HG02884 (cell line): Measurements from ENCODE around the gene ACKR2.

Source experiments
- ATAC-seq: cut with Tn5 transposase; IDR thresholded peaks from one replicate; pipeline ENCODE4 v1.9.1; 2021; ENCODE audit warnings: mild to moderate bottlenecking, moderate library complexity; ENCODE audit not compliant: unreplicated experiment

The ACKR2 gene

GRCh38 chr3:42884324-42884723, 75.1 kb downstream of the ACKR2 start:
- no peak for ATAC-seq

DNA sequence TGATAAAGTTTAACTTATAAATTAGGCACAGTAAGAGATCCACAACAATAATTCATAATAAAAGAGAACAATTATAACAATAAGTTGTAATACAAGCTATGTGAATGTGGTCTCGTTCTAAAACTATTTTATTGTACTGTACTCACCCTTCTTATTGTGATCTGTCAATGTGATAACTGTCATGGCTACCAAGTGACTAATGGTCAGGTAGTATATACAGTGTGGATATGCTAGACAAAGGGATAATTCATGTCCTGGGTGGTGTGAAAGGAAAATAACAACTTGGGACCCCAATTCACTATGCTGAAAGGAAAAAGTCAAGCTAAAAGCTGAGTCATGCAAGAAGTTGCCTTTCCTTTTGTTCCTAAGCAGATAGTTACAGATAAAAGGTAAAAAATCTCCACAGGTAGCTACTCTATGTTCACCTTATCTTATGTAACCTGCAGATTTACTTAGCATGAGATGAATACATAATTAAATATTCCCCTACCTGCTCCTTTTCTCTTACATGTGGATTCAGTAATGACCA, 77.1 kb downstream of the ACKR2 start:
- no peak for ATAC-seq

DNA sequence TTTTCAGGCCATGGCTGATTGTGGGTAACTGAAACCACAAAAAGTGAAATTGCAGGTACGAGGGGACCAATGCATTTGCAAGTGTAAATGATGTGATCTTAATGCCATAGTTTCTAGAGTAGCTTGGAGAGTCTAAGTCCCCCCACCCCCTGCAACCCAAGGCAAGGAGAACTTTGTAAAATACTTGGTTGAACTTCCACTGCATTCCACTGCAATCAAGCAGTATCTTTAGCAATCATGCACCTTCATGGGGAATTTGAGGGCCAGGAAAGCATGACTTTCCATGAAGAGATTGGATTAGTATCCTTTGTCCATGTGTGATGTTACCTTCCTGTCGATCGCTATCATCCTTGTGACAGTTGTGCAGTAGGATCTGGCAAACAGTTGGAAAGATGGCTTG, 77.8 kb downstream of the ACKR2 start:
- ATAC-seq: no peak

DNA sequence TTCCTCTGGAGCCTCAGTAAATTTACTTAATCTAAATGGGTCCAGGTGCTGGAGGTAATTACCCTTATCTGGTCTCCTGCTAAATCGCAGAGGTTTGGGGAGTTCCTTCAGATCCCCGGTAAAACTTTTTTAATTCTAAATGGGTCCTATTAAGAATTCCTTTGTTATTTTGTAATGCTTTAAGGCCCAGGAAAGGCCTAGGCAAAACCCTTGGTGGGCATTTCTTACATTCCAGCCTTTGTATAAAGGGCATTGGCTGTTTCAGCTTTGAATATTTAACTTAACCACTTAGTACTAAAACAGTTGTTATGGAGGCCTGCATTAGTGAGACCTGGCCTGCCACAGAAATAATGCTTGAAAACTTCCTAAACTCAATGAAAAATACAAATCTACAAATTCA, 81.8 kb downstream of the ACKR2 start:
- ATAC-seq: no peak

DNA sequence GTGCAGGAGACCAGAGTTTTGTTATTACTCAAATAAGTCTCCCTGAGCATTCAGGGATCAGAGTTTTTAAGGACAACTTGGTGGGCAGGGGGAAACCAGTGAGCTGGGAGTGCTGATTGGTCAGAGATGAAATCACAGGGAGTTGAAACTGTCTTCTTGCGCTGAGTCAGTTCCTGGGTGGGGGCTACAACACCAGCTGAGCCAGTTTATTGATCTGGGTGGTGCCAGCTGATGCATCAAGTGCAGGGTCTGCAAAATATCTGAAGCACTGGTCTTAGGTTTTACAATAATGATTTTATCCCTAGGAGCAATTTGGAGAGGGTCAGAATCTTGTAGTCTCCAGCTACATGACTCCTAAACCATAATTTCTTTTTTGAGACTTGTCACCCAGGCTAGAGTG, 82.9 kb downstream of the ACKR2 start:
- no peak for ATAC-seq

DNA sequence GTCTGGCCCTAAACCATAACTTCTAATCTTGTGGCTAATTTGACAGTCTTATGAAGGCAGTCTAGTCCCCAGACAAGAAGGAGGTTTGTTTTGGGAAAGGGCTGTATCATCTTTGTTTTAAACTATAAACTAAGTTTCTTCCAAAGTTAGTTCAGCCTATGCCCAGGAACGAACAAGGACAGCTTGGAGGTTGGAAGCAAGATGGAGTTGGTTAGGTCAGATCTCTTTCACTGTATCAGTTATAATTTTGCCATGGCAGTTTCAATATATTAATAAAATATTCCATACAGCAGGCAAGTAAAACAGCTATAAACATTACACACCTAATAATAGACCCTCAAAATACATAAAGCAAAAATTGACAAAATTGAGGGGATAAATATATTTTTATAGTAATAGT, 83.6 kb downstream of the ACKR2 start:
- ATAC-seq: no peak

- no peak for ATAC-seq
Observed at GRCh38 chr3:42894698-42895579, 85.7 kb downstream of the ACKR2 start.

- ATAC-seq: no peak
Observed at GRCh38 chr3:42895580-42895868, 86.3 kb downstream of the ACKR2 start.

DNA sequence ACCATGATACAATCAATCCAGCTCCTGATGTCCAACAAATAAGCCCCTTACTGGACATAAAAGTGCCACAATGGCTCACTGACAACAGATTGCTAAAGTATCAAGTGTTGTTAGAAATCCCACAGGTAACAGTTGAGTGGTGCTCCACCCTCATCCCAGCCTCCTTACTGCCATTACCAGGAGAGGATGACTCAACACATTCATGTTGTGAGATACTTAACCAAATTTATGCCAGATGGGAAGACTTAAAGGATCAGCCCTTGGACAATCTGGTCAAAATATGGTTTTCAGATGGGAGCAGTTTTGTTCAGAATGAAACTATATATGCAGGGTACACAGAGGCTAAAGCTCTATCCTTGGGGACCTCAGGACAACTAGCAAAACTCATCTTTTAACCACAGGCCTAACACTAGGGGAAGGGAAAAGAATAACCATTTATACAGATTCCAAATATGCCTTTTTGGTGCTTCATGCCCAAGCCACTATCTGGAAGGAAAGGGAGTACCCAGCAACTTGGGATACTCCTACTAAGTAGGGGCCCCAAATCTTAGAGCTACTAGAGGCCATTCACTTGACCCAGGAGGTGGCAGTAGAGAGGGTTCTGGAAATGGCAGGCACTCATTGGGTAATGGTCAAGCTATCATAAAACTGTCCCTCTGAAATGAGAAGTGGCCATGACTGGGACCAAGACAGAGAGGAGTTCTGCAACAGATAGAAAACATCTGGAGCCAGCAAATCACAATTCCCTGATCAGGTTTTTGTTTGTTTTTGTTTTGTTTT, 89.8 kb downstream of the ACKR2 start:
- no peak for ATAC-seq

DNA sequence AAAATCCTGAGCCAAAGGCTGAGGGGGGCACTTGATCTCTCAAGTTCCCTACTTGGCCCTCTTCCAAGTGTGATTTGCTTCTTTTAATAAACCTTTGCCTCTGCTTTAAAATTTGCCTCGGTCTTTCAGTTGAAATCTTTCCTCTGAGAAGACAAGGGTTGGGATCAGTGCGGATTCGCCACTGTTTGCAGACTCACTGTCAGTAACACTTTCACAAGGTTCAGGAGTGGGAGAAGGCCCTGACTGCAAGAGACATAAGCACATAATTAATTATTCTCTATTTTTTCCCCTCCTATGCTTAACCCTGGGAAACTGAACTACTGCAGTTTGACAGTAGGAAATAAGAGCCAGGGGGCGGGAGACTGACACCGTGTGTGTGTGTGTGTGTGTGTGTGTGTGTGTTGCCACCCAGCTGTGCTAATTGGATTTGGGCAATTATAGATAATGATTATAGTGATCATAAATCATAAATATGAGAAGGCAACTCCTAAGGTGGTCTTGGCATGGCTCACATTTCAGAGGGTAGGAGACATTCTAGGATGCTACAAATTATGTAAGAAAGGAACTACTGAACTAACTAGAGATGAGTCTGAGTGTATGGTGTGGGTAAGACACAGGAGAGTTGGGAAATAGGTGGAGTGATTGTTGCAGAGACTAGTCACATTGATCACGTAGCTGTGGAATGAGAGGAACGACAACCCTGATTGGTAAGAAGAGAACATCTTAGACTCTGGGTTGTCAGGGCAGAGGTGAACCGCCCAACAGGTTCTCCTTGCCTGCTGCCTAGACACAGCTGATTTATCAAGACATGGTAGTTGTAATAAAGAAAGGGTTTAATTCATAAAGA, 91.2 kb downstream of the ACKR2 start:
- ATAC-seq: no peak

GRCh38 chr3:42901073-42901415, 91.8 kb downstream of the ACKR2 start:
- no peak for ATAC-seq

DNA sequence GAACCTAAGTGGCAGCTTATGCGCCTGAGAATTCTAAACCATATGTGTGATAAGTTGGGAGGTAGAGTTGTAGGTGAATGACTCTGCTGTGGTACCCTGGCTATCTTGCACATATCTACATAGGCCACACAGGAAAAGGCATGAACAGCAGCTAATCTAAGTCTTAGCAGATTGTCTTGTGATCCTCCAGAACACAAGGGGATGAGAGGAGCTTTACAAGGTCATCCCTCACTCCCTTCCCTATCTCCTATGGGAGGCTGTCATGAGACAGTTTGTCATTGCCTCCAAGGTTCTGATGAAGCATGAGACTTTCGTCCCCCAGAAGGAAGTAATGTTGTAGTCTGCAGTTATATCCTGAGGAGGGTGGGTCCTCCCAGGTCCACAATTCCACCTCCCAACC, 93.0 kb downstream of the ACKR2 start:
- no peak for ATAC-seq

DNA sequence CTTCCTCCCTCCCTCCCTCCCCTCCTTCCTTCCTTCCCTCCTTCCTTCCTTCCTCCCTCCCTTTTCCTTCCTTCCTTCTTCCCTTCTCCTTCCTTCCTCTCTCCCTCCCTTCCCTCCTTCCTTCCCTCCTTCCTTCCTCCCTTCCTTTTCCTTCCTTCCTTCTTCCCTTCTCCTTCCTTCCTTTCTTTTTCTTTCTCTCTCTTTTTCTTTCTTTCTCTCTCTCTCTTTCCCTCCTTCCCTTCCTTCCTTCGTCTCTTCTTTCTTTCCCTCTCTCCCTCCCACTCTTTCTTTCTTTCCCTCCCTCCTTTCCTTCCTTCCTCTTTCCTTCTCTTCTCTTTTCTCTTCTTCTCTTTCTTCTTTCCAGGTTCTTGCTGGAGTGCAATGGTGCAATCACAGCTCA, 94.8 kb downstream of the ACKR2 start:
- ATAC-seq: no peak

DNA sequence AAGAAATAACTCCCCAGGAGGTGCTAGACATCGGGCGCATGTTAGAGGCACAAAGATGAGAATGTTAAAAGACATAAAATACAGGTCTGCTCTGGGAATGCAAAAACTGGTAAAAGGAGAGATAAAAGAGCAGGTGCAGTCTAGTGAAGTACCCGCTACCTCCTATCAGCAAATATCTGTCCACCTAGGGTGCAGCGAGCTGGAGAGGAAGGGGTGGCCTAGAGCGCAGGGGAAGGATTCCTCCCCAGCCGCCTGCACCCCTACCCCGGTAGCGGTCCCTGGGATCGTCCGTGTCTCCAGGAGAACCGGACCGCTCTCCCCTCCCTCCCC, 96.5 kb downstream of the ACKR2 start:
- ATAC-seq: no peak

DNA sequence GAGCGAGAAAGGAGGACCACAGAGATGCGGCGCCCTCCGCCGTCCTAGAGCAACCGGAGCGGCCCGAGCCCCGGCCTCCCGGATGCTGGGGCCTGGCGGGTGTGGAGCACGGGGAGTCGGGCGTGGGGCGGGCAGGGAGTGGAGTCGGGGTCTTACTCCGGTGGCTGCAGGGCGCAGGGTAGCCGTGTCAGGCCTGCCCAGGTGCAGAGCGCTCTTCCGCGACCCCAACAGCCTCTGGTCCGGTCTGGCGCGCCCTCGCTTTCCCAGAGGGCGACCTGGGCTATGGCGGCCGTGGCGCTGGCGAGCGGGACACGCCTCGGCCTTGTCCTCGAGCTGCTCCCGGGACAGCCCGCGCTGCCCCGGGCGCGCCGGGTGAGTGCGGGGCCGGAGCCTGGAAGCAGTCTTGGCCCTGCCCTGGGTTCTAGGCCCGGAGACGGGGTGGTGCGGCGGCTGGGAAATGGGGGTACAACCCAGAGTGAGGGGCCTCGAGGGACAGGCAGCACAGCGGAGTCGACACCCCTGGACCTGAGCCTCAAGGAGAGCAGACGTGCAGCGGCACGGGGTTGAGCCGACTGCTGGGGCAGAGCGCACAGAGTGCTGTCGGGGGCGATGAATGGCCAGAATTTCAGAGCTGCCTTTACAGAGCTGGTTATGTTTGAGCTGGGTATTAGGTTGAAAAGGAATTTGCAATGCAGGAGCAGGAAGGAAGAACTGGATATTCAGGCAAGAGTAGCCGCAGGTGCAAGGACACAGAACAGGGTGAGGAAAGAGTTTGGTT, 97.0 kb downstream of the ACKR2 start, which contains the start of gene ZNF662:
ZNF662 (plus strand) TSS at position 73 of the 778 bp plus-strand sequence. CDS start 1,973 bp downstream, outside the sequence.
- ATAC-seq: no peak

GRCh38 chr3:42906848-42907183, 97.6 kb downstream of the ACKR2 start:
- ATAC-seq: no peak

- ATAC-seq: no peak
Observed at GRCh38 chr3:42908675-42909074, 99.4 kb downstream of the ACKR2 start.

GRCh38 chr3:42911551-42911950, 102.3 kb downstream of the ACKR2 start:
- ATAC-seq: no peak

- no peak for ATAC-seq
Observed at GRCh38 chr3:42914771-42915515, 105.7 kb downstream of the ACKR2 start.
